Ectodermal cell (in vitro differentiated cells): ENCODE results near the gene NTN3.

Source experiments
- H3K27ac ChIP-seq: 2 replicates; pipeline ENCODE4 v1.7.0; 2013; ENCODE audit warnings: mild to moderate bottlenecking, low read depth, low read length; ENCODE audit not compliant: insufficient read depth, poor library complexity, severe bottlenecking
- H3K27me3 ChIP-seq: 2 replicates; pipeline ENCODE4 v1.7.0; 2013; ENCODE audit warnings: mild to moderate bottlenecking, low read length; ENCODE audit not compliant: insufficient read depth, control insufficient read depth, poor library complexity, severe bottlenecking
- H3K36me3 ChIP-seq: one replicate; pipeline ENCODE4 v1.7.0; 2013; ENCODE audit warnings: low read length; ENCODE audit not compliant: control insufficient read depth, insufficient read depth
- H3K4me1 ChIP-seq: one replicate; pipeline ENCODE4 v1.7.0; 2013; ENCODE audit warnings: low read length; ENCODE audit not compliant: control insufficient read depth, insufficient read depth
- H3K4me3 ChIP-seq: 2 replicates; pipeline ENCODE4 v1.7.0; 2013; ENCODE audit warnings: low read depth, low read length, control low read depth; ENCODE audit not compliant: insufficient read depth
- H3K9me3 ChIP-seq: 2 replicates; pipeline ENCODE4 v1.7.0; 2013; ENCODE audit warnings: mild to moderate bottlenecking, low read length, moderate library complexity; ENCODE audit not compliant: control insufficient read depth
- WGBS, 2 experiments: methylation state at CpG; one replicate each; pipeline ENCODE4 v1.1.7; 2013; ENCODE audit warnings: missing lambda C conversion rate in 2 of 2; 5-methylcytosine and 5-hydroxymethylcytosine counted together

The NTN3 gene

GRCh38 chr16:2507665-2508064, 36.6 kb downstream of the NTN3 start:
- WGBS, 2 experiments = 93% methylated on average over 11 of the region's 11 CpGs
- Histone ChIP-seq H3K27me3 (no peaks in the 10 kb centered on the region), H3K9me3 (no peaks in the 10 kb centered on the region), H3K36me3 (no peaks in the 10 kb centered on the region), H3K27ac (no peak overlapping the region), H3K4me3 (no peak overlapping the region), H3K4me1 (peaks cover 16% of the 10 kb centered on the region)

- Histone ChIP-seq H3K9me3 (no peaks in the 10 kb centered on the region), H3K4me1 (peaks cover 23% of the 10 kb centered on the region), H3K36me3 (no peaks in the 10 kb centered on the region), H3K4me3 (no peak overlapping the region), H3K27ac (no peak overlapping the region), H3K27me3 (no peaks in the 10 kb centered on the region)
- 91% methylated on average over 18 of the region's 18 CpGs for WGBS, 2 experiments
Observed at GRCh38 chr16:2508722-2509400, 37.8 kb downstream of the NTN3 start.

- no peak overlapping the region for H3K4me3 ChIP-seq
- H3K27me3 ChIP-seq = no peaks in the 10 kb centered on the region
- H3K36me3 ChIP-seq = no peaks in the 10 kb centered on the region
- 59% methylated on average over 24 of the region's 24 CpGs for WGBS, 2 experiments
- H3K4me1 ChIP-seq = peaks cover 37% of the 10 kb centered on the region
- H3K27ac ChIP-seq = no peak overlapping the region
- no peaks in the 10 kb centered on the region for H3K9me3 ChIP-seq
Observed at GRCh38 chr16:2511128-2511800, 40.2 kb downstream of the NTN3 start.

- 83 to 86% methylated on average over 17 of the region's 17 CpGs for WGBS, 2 experiments
- Histone ChIP-seq H3K36me3 (no peaks in the 10 kb centered on the region), H3K27me3 (no peaks in the 10 kb centered on the region), H3K9me3 (no peaks in the 10 kb centered on the region), H3K4me3 (no peak overlapping the region), H3K4me1 (peaks cover 41% of the 10 kb centered on the region), H3K27ac (no peak overlapping the region)
Observed at GRCh38 chr16:2511996-2512734, 41.1 kb downstream of the NTN3 start.

GRCh38 chr16:2512735-2513404, 41.8 kb downstream of the NTN3 start:
- Histone ChIP-seq H3K27ac (peak overlapping the region; percentile 94), H3K36me3 (no peaks in the 10 kb centered on the region), H3K4me3 (peak overlapping the region; percentile 90), H3K27me3 (no peaks in the 10 kb centered on the region), H3K4me1 (peaks cover 41% of the 10 kb centered on the region), H3K9me3 (no peaks in the 10 kb centered on the region)
- 49 to 53% methylated on average over 15 of the region's 15 CpGs for WGBS, 2 experiments

GRCh38 chr16:2513405-2514332, 42.6 kb downstream of the NTN3 start, which contains the start of gene ATP6V0C:
Gene ATP6V0C (plus strand): TSS chr16:2513952. CDS start chr16:2514104, 152 bp downstream.
- no peaks in the 10 kb centered on the region for H3K9me3 ChIP-seq
- peaks cover 41% of the 10 kb centered on the region for H3K4me1 ChIP-seq
- WGBS, 2 experiments = 1% methylated on average over 122 of the region's 122 CpGs
- H3K4me3 ChIP-seq = peak within 1 kb of the TSS; percentile 90
- peak within 1 kb of the TSS; percentile 94 for H3K27ac ChIP-seq
- no peaks in the 10 kb centered on the region for H3K27me3 ChIP-seq
- no peaks in the 10 kb centered on the region for H3K36me3 ChIP-seq

- H3K4me1 ChIP-seq = peaks cover 41% of the 10 kb centered on the region
- no peaks in the 10 kb centered on the region for H3K27me3 ChIP-seq
Observed at GRCh38 chr16:2514333-2515179, 43.5 kb downstream of the NTN3 start.

GRCh38 chr16:2515180-2515851, 44.2 kb downstream of the NTN3 start:
- peak overlapping the region; percentile 90 for H3K4me3 ChIP-seq
- H3K36me3 ChIP-seq = no peaks in the 10 kb centered on the region
- WGBS, 2 experiments = 66 to 71% methylated on average over 12 to 14 of the region's 14 CpGs
- no peaks in the 10 kb centered on the region for H3K9me3 ChIP-seq
- peaks cover 41% of the 10 kb centered on the region for H3K4me1 ChIP-seq
- no peaks in the 10 kb centered on the region for H3K27me3 ChIP-seq
- no peak overlapping the region for H3K27ac ChIP-seq

More at GRCh38 chr16:2514333-2515179, 43.5 kb downstream of the NTN3 start:
- no peaks in the 10 kb centered on the region for H3K9me3 ChIP-seq
- H3K36me3 ChIP-seq = no peaks in the 10 kb centered on the region
- H3K27ac ChIP-seq = peak overlapping the region; percentile 94
- peak overlapping the region; percentile 90 for H3K4me3 ChIP-seq
- WGBS, 2 experiments = 2 to 3% methylated on average over 63 of the region's 63 CpGs
